GM18870 (cell line): ENCODE results near the gene TNNI2.
"Not testable (repeated sequence)": the region's sequence is repeated elsewhere in the genome, so short reads cannot be mapped to it uniquely, and the experiment has no call there.

ENCODE experiments used
- ATAC-seq: cut with Tn5 transposase; IDR thresholded peaks from one replicate; pipeline ENCODE4 v1.9.1; 2021; ENCODE audit warnings: moderate library complexity; ENCODE audit not compliant: unreplicated experiment

TNNI2 gene

DNA sequence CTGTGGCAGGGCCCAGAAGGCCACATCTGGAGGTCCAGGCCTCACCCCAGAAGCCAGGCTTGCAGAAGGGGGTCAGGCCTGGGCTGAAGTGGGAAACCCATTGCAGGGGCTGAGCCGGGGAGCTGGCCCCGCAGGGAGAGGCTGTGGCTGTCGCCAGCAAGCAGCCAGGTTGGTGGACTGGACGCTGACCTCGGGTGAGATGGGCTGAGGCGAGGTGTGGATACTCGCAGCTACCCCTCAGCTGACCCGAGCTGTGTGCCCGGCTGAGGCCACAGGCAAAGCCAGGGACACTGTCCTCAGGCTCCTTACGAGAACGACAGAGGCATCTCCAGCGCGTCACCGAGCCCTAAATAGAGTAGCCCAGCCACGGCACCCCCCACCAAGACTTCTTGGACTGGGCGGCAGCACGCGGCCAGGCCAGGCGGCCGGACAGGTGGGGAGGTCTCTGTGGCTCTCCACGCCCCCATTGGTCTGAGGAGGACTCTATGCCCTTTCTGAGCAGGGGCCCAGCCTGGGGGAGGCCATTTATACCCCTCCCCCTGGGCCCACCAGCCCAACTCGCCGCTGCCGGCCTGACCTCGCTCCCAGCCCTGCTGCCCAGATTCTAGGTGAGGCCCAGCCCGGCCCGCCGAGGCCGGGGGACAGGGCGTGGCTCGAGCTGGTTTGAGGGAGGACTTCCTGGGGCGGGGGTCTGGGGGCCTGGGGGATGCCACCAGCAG lies at the start of gene TNNI2:
Gene TNNI2, plus strand, starts transcription at position 556 of the 719 bp plus-strand sequence. CDS start 716 bp downstream, outside the sequence.
- no peak for ATAC-seq

DNA sequence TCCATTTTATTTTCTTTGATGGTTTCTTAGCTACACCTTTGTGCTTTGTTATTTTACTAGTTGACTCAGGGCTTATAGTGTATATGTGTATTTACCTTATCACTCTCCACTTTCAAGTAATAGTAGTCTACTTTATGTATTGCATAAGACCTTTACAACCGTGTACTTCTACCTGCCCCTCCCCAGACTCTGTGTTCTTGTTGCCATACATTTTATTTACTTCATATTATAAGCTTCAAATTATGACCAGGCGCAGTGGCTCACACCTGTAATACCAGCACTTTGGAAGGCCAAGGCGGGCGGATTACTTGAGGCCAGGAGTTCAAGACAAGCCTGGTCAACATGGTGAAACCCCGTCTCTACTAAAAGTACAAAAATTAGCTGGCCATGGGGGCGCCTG lies 46.9 kb upstream of the TNNI2 start:
- ATAC-seq = no peak

DNA sequence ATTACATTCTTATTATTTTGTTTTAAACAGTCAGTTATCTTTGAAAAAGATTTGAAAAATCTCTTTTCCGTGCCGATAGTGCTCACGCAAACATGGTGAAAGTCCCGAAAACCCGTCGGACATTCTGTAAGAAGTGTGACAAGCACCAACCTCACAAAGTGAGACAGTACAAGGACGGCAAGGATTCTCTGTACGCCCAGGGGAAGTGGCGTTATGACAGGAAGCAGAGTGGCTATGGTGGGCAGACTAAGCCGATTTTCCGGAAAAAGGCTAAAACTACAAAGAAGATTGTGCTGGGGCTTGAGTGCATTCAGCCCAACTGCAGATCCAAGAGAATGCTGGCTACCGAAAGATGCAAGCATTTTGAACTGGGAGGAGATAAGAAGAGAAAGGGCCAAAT lies 46.3 kb upstream of the TNNI2 start:
- ATAC-seq = no peak

DNA sequence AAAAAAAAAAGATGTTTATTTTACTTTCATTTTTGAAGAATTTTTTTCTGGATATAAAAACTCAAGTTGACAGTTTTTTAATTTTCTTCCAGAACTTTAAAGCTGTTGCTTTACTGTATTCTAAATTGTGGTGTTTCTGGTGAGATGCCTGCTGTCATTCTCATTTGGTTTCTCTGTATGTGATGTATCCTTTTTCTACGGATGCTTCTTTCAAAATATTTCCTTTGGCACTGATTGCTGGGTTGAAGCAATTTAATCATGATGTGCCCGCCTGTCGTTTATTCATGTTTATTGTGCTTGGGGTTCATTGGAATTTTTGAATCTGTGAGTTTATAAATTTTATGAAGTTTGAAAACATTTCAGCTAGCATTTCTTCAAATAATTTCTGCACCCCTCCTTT lies 45.7 kb upstream of the TNNI2 start:
- ATAC-seq = no peak

DNA sequence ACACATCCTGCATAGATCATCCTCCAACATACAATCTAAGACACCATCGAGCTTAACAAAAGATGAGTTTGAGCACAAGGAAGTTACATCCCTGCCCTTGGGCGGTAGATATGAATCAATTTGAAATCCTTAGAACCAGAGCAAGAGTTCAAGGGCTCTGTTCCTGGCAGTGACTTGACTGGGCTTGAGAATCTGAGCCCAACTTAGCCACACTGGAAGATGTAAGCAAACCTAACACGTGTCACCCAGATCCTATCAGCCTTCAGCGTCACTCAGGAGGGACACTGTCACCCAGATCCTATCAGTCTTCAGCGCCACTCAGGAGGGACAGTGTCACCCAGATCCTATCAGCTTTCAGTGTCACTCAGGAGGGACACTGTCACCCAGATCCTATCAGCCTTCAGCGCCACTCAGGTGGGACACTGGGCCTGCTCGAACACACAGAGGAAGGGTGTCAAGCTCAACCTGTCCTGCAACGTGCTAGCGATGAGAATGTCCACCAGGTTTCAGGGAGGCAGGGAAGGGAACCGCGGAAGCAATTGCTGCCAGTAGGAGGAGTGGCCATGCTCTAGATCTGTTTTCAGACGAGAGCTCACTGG lies 42.3 kb upstream of the TNNI2 start:
- ATAC-seq = no peak

DNA sequence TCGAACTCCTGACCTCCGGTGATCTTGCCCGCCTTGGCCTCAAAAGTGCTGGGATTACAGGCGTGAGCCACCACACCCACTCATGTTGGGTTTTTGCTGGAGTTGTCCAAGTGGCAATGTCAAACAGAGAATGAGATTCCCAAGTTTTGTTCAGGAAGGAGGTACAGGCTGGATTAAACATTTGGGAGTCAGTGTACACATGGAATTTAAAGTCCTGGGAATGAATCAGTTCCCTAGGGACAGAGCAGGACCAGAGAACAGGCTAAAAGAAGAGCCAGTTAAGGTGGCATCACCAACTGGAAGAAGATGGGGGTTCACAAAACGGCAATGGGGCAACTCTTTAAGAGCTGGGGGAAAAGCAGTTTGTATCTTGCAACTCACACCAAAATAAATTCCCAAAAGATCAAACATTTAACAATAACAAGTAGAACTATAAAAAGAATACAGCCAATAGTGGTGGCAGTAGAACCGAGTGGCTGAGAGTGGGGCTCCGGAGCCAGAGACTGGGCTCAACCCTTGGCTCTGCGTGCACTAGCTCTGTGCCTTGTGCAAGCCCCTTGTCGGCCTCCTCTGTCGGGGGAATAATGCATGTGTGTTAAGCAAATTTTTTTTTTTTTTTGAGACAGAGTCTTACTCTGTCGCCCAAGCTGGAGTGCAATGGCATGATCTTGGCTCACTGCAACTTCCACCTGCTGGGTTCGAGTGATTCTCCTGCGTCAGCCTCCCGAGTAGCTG lies 41.2 kb upstream of the TNNI2 start:
- no peak for ATAC-seq

DNA sequence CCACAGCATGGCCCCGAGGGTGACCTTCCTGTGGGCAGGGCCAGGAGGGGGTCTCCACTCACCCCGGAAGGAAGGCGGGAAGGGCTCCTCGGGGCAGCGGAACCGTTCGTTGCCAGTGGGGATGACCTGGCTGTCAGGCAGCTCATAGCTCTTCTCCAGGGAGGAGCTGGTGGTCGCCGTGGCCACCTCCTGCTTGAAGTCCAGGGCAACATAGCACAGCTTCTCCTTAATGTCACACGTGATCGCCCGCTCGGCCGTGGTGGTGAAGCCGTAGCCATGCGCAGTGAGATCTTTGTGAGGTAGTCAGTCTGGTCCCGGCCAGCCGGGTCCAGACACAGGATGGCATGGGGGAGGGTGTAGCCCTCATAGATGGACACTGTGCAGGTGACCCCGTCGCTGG lies 35.5 kb upstream of the TNNI2 start:
- ATAC-seq = no peak

DNA sequence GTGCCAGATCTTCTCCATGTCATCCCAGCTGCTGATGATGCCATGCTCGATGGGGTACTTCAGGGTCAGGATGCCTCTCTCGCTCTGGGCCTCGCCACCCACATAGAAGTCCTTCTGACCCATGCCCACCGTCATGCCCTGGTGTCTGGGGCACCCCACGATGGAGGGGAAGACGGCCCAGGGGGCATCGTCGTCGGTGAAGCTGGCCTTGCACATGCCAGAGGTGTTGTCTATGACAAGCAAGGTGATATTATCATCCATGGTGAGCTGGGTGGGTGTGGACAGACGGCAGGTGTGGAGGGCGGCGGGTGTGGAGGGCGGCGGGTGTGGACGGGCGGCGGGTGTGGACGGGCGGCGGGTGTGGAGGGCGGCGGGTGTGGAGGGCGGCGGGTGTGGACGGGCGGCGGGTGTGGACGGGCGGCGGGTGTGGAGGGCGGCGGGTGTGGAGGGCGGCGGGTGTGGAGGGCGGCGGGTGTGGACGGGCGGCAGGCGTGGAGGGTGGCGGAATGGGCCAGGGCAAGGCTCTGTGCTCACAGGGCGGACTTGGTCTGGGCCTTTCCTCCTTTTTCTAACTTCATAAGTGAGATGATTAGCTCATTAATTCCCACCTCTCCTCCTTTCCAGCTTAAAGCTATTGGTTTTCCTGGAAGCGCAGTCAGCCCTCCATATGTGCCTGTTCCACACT lies 34.8 kb upstream of the TNNI2 start:
- ATAC-seq = not testable (repeated sequence)

DNA sequence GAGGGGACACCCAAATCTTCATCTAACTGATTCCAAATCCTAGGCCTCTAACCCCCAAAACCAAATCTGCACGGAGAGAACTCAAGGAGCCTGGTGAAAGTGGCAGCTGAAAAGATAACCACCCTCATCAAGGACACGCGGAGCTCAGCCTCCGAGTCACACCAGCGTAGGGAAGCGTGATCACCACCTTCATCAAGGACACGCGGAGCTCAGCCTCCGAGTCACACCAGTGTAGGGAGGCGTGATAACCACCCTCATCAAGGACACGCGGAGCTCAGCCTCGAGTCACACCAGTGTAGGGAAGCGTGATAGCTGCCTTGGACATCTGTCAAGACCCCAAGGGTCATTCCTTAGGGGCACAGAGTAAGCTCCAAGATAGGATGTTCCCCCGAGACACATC lies 33.3 kb upstream of the TNNI2 start:
- no peak for ATAC-seq

DNA sequence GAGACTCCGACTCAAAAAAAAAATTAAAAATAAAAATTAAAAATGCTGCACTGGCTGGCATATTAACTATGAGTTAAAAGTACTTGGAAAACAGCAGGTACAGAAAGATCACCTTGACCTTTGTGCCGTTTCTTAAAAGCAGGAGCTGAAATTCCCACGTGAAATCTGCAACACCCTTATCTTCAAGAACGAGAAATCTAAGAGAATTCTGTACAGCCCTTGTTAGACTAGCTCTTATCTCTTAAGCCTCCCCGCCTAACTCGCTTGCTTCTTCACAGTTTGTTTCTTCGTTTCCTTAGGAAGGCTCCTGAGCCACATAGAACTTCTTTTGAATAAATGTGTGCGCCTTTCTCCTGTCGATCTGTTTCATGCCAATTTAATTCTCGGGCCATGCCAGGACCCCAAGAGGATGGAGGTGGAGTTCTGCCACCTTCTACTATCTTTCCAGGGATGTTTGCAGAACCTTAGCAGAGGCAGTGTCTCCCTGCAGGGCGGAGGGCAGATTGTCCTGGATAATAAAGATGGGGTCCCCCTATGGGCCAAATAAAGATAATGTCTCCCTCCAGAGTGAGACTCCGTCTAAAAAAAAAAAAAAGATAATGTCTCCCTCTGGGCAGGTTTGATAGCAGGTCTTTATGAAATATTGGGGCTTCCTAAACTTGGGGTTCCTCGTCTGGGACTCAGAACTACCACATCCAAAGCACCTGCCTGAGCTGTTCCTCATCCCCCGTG lies 31.4 kb upstream of the TNNI2 start:
- ATAC-seq = no peak

DNA sequence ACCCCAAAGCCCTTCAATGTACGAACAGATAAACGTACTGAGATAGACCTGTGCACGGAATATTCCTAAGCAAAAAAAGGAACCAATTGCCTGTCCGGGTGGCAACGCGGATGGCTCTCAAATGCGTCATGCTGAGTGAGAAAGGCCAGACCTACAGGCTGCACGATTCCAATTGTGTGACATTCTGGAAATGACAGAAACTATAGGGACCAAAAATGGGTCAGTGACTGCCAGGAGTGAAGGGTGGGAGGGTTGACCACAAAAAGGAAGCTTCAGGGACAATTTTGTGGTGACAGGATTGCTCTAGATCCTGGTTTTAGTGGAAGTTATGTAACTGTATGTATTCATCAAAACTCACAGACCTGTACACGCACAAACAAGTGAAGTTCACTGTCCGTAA lies 28.0 kb upstream of the TNNI2 start:
- no peak for ATAC-seq

DNA sequence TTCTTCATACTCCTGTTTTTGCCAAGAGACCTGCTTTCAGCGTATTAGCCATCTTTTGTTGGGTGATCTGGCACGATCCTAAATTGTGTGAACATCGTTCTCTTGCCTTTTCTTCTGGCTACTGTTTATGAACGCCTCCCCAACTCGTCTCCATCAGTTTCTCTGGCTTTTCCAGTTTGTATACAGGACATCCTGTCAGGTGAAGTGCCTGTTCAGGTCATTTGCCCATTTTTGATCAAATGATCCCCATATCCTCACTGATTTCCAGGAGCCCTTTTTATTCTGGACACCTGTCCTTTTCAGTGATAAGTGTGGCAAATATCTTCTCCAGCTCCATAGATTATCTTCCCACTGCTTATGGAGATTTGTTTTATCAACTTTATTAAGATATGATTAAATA lies 26.5 kb upstream of the TNNI2 start:
- ATAC-seq = no peak

DNA sequence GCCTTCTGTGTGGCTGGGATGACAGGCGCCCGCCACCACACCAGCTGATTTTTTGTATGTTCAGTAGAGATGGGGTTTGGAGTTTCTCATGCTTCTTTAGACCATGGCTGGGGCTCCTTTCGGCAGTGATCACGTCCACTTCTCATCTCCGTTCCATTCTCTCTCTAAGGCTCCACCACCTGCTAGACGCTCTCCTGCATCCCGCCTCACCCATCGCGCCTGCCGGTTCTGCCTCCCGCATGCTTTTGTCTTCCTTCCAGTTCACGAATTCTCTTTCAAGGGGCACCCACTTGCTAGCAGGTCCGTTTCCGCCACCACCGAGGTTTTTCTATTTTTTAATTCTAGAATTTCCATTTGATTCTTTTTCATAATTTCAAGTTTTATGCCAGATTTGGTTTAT lies 26.0 kb upstream of the TNNI2 start:
- ATAC-seq = no peak

DNA sequence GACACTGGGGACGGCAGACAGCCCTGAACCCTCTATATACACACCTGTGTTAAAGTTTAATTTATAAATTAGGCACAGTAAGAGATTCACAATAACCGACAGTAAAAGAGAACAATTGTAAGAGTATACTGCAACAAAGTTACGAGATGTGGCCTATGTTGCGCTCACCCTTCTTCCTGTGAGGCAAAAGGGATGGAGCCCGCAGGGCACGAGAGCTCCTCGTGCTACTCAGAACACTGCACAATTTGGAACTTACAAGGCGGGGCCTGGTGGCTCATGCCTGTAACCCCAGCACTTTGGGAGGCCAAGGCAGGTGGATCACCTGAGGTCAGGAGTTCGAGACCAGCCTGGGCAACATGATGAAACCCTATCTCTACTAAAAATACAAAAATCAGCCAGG lies 25.4 kb upstream of the TNNI2 start:
- ATAC-seq = not testable (repeated sequence)

DNA sequence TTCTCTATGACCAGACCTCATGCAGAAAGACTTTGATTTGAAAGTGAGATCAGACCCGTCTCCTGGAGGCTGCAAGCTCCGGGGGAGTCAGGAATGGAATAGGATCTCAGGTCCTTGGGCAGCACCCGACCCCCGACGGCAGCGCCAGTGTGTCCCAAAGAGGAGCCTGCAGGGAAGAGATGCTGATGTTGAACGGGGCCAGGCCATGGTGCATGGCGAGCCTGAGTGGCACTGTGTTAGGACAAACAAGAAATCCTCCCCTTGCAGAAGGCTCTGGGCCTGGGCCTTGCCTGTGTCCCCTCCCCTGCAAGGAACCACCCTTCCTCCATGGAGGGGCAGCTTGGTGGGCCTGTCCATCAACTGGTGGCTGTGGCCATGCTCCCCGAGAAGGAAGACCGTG lies 24.1 kb upstream of the TNNI2 start:
- ATAC-seq = no peak

DNA sequence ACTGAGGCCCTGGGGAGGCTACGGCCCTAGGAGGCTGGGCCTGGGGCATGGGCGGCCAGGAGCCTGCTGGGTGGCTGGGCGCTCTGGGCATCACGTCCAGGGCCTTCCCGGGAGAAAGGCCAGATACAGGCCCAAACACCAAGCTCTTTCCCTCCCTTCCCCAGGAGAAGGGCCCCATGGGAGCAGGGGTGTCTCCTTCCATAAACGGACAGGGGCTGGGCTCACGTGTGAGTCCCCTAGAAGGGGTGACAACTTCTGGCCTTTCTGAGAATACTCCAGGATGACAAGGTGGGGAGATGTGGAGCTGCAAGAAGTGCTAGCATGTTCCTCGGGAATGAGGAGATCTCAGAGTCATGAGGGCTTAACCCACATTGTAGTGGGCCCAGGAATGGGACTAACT lies 23.5 kb upstream of the TNNI2 start:
- ATAC-seq = no peak

DNA sequence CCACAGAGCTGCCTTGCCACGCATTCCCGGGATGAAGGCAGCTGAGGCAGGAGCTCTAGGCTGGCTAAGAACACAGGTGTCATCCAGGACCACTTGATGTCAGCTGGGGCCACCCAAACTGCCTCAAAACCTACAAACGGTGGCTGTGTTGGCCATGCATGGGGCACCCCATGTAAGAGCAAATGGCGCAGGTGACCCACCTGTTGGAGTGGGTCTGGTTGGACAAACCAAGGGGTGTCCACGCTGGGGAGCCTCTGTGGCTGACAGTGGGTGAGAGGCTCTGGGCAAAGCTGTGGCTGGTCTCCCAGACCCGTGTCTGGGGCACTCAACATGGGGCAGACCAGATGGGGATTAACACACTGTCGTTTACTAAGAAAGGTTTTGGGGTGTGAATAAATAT lies 23.0 kb upstream of the TNNI2 start:
- ATAC-seq = no peak

DNA sequence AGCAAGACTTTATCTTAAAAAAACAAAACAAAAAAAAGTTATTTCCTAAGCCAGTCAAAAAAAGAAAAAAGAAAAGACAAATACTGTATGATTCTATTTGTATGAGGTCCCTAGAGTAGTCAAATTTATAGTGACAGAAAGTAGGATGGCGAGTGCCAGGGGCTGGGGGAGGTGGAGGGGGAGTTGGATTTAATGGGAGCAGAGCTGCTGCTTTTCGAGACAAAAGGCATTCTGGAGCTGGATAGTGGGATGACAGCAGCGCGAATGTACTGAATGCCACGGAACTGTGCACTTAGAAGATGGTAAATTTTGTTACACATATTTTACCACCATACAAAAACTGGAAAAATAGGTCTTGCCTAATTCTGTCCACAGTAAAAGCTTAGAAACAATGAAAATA lies 21.8 kb upstream of the TNNI2 start:
- ATAC-seq = no peak

DNA sequence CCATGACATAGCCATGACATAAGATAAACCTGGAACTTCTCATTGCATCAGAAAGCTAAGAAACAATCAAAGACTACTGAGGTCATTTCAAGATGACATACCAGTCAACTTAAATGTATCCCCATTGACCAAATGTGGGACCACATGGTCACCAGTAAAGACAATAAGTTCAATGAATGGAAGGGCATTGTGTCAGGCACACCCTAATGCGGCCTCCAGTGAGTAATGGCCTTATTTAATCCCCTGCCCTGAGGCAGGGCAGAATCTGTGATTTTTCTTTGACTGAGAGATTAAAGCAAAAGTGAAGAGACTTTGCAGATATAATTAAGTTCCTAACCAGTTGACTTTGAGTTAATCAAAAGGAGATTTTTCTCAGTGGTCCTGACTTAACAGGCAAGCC lies 21.3 kb upstream of the TNNI2 start:
- ATAC-seq = no peak

DNA sequence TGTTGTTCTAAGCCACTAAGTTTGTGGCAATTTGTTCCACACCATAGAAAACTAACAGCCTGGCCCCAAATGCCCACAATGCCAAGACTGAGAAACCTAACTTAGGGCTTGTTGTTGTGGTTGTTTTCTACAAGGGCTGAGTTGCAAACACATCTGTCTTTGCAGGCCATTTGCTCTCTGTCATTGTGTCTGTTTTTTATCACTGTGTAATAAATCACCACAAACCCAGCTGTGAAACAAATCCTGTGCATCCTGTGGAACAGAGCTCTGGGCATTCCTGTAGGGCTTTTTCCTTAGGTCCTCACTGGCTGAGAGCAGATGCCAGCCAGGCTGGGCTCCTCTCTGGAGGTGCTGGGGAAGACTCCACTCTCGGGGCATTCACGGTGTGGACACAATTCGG lies 19.7 kb upstream of the TNNI2 start:
- ATAC-seq = no peak
